H9 (cell line): ENCODE results near the gene PDIA4. TPM values are rescaled to one million over a fixed set of nuclear protein-coding genes. Genes with fewer than 3 reads are reported as not detected.

Experiments
- DNase-seq: peaks from one replicate; pipeline ENCODE4 v3.0.0-alpha.2; 2017
- H2AFZ ChIP-seq: one replicate; pipeline ENCODE4 v1.6.1; 2013; ENCODE audit warnings: mild to moderate bottlenecking, low read length, control low read depth, moderate library complexity
- H2AK5ac ChIP-seq: 2 replicates; pipeline ENCODE4 v1.6.1; 2013; ENCODE audit warnings: low read length, control low read depth, mixed read lengths; ENCODE audit not compliant: insufficient read length
- H2BK120ac ChIP-seq: one replicate; pipeline ENCODE4 v1.6.1; 2013; ENCODE audit warnings: low read depth, mild to moderate bottlenecking, low read length, control low read depth, inconsistent platforms; ENCODE audit not compliant: poor library complexity, severe bottlenecking
- H2BK12ac ChIP-seq: 2 replicates; pipeline ENCODE4 v1.6.1; 2013; ENCODE audit warnings: low read length, control low read depth, mixed read lengths, low read depth; ENCODE audit not compliant: insufficient read length
- H2BK15ac ChIP-seq: 2 replicates; pipeline ENCODE4 v1.6.1; 2013; ENCODE audit warnings: low read depth, low read length, control low read depth
- H2BK20ac ChIP-seq: one replicate; pipeline ENCODE4 v1.6.1; 2013; ENCODE audit warnings: low read depth, mild to moderate bottlenecking, low read length, control low read depth, inconsistent platforms; ENCODE audit not compliant: poor library complexity, severe bottlenecking
- H2BK5ac ChIP-seq: 2 replicates; pipeline ENCODE4 v1.6.1; 2013; ENCODE audit warnings: low read length, control low read depth, mixed read lengths; ENCODE audit not compliant: insufficient read length
- H3K14ac ChIP-seq: 2 replicates; pipeline ENCODE4 v1.6.1; 2013; ENCODE audit warnings: low read length, control low read depth; ENCODE audit not compliant: insufficient read depth
- H3K18ac ChIP-seq: 2 replicates; pipeline ENCODE4 v1.6.1; 2013; ENCODE audit warnings: low read depth, mild to moderate bottlenecking, mixed read lengths, low read length, control low read depth; ENCODE audit not compliant: insufficient read length
- H3K23ac ChIP-seq: 2 replicates; pipeline ENCODE4 v1.6.1; 2013; ENCODE audit warnings: low read length, control low read depth, mixed read lengths, low read depth; ENCODE audit not compliant: insufficient read length
- H3K23me2 ChIP-seq: 2 replicates; pipeline ENCODE4 v1.6.1; 2013; ENCODE audit warnings: low read depth, mild to moderate bottlenecking, mixed read lengths, low read length, control low read depth; ENCODE audit not compliant: insufficient read length, poor library complexity, severe bottlenecking
- H3K27ac ChIP-seq: 2 replicates; pipeline ENCODE4 v1.5.1; 2013; ENCODE audit warnings: low read length, control low read depth, mixed read lengths, low read depth; ENCODE audit not compliant: insufficient read length
- H3K27me3 ChIP-seq: 2 replicates; pipeline ENCODE4 v1.6.1; 2013; ENCODE audit warnings: low read length, control low read depth, inconsistent platforms; ENCODE audit not compliant: insufficient read depth
- H3K4ac ChIP-seq: 2 replicates; pipeline ENCODE4 v1.6.1; 2013; ENCODE audit warnings: low read depth, mild to moderate bottlenecking, control low read depth, inconsistent platforms, low read length, moderate library complexity
- H3K4me1 ChIP-seq: 2 replicates; pipeline ENCODE4 v1.6.1; 2013; ENCODE audit warnings: low read length, control low read depth, inconsistent platforms; ENCODE audit not compliant: insufficient read depth
- H3K4me2 ChIP-seq: 2 replicates; pipeline ENCODE4 v1.6.1; 2013; ENCODE audit warnings: low read length, control low read depth, mixed read lengths; ENCODE audit not compliant: insufficient read length, insufficient read depth
- H3K56ac ChIP-seq: 2 replicates; pipeline ENCODE4 v1.6.1; 2013; ENCODE audit warnings: low read depth, mild to moderate bottlenecking, mixed read lengths, low read length, control low read depth; ENCODE audit not compliant: insufficient read length
- H3K79me1 ChIP-seq: 2 replicates; pipeline ENCODE4 v1.6.1; 2013; ENCODE audit warnings: low read depth, mild to moderate bottlenecking, moderate library complexity, low read length, control low read depth, inconsistent platforms; ENCODE audit not compliant: insufficient read depth, poor library complexity, severe bottlenecking
- H3K79me2 ChIP-seq: 2 replicates; pipeline ENCODE4 v1.6.1; 2013; ENCODE audit warnings: low read length, control low read depth, inconsistent platforms; ENCODE audit not compliant: insufficient read depth
- H3K9ac ChIP-seq: 2 replicates; pipeline ENCODE4 v1.6.1; 2013; ENCODE audit warnings: low read length, control low read depth, mixed read lengths; ENCODE audit not compliant: insufficient read length; ENCODE audit errors: extremely low read depth
- H3K9me3 ChIP-seq: one replicate; pipeline ENCODE4 v1.6.1; 2013; ENCODE audit warnings: low read depth, low read length, inconsistent platforms; ENCODE audit not compliant: control insufficient read depth
- H3T11ph ChIP-seq: one replicate; pipeline ENCODE4 v1.6.1; 2013; ENCODE audit warnings: mild to moderate bottlenecking, low read length, control low read depth, inconsistent platforms
- H4K20me1 ChIP-seq: one replicate; pipeline ENCODE4 v1.6.1; 2013; ENCODE audit not compliant: control insufficient read depth, insufficient read length, insufficient read depth
- H4K5ac ChIP-seq: 2 replicates; pipeline ENCODE4 v1.6.1; 2013; ENCODE audit warnings: low read depth, mild to moderate bottlenecking, mixed read lengths, low read length, control low read depth; ENCODE audit not compliant: insufficient read length
- H4K8ac ChIP-seq: replicated peaks from 2 replicates; pipeline ENCODE4 v1.6.1; 2013; ENCODE audit warnings: low read length, control low read depth, mixed read lengths, low read depth; ENCODE audit not compliant: insufficient read length
- H4K91ac ChIP-seq: 2 replicates; pipeline ENCODE4 v1.6.1; 2013; ENCODE audit warnings: low read depth, mild to moderate bottlenecking, moderate library complexity, mixed read lengths, low read length, control low read depth; ENCODE audit not compliant: insufficient read length
- H3K27ac Mint-ChIP-seq, 3 experiments: 2 replicates in 2 of 3; 3 replicates in 1 of 3; pipeline ENCODE4 v1.8.0; 2020 to 2021; ENCODE audit warnings: mixed read lengths in 3 of 3, mild to moderate bottlenecking in 1 of 3, moderate library complexity in 1 of 3
- H3K27me3 Mint-ChIP-seq: 2 replicates; pipeline ENCODE4 v1.8.0; 2021; ENCODE audit warnings: low read depth, mild to moderate bottlenecking, moderate library complexity, mixed read lengths
- H3K36me3 Mint-ChIP-seq, 3 experiments: 2 replicates in 2 of 3; 3 replicates in 1 of 3; pipeline ENCODE4 v1.8.0; 2020 to 2021; ENCODE audit warnings: low read depth in 3 of 3, mixed read lengths in 3 of 3; ENCODE audit not compliant: insufficient read depth in 1 of 3
- H3K4me1 Mint-ChIP-seq, 2 experiments: 2 replicates each; pipeline ENCODE4 v1.8.0; 2020; ENCODE audit warnings: mixed read lengths in 2 of 2
- H3K4me3 Mint-ChIP-seq, 2 experiments: 2 replicates in 1 of 2; 3 replicates in 1 of 2; pipeline ENCODE4 v1.8.0; 2020 to 2021; ENCODE audit warnings: mild to moderate bottlenecking in 2 of 2, mixed read lengths in 2 of 2, moderate library complexity in 1 of 2
- H3K9me3 Mint-ChIP-seq, 2 experiments: 2 replicates in 1 of 2; 3 replicates in 1 of 2; pipeline ENCODE4 v1.8.0; 2020; ENCODE audit warnings: mild to moderate bottlenecking in 2 of 2, mixed read lengths in 2 of 2, moderate library complexity in 1 of 2
- CTCF ChIP-seq: fragments of 200-600 bp; sonication (generic); conservative IDR thresholded peaks from 3 replicates; pipeline ENCODE4 v1.8.0; 2021; ENCODE audit warnings: antibody characterized with exemption, mild to moderate bottlenecking
- WGBS: extraction: QIAGEN DNeasy Blood & Tissue Kit; methylation state at CpG from one replicate; pipeline ENCODE4 v1.1.7; 2013; ENCODE audit warnings: missing lambda C conversion rate, low lambda C conversion rate, mixed read lengths; ENCODE audit not compliant: insufficient read length; ENCODE audit errors: extremely low coverage; 5-methylcytosine and 5-hydroxymethylcytosine counted together
- total RNA-seq: library from RNA; stranded (reverse); gene quantifications from 2 replicates; pipeline ENCODE4 v1.2.1, GENCODE V29; 2021

Gene PDIA4
- total RNA-seq, 1 experiment from 2014 or later: 217 TPM

- H2BK20ac ChIP-seq: no peak overlapping the region
- no peaks in the 10 kb centered on the region for H3K9me3 ChIP-seq
- H3K79me2 ChIP-seq: no peaks in the 10 kb centered on the region
- H2AFZ ChIP-seq: no peak overlapping the region
- no peak overlapping the region for H4K5ac ChIP-seq
- no peak overlapping the region for H3K56ac ChIP-seq
- H4K91ac ChIP-seq: no peak overlapping the region
- no peak overlapping the region for H3T11ph ChIP-seq
- H3K4me1 Mint-ChIP-seq: peaks cover 2% of the 10 kb centered on the region in 2 experiments; a peak in 1 of 4 replicates
- no peaks in the 10 kb centered on the region for H3K4me1 ChIP-seq
- H2BK15ac ChIP-seq: no peak overlapping the region
- H3K4me2 ChIP-seq: no peak overlapping the region
- H3K27ac Mint-ChIP-seq: peak overlapping the region; percentile 76 to 93 (median 90); a peak in 5 of 7 replicates
- H3K79me1 ChIP-seq: no peaks in the 10 kb centered on the region
- no peak overlapping the region for H3K4ac ChIP-seq
- no peak for DNase-seq
- H3K23me2 ChIP-seq: no peaks in the 10 kb centered on the region
- no peak overlapping the region for H2BK5ac ChIP-seq
- peaks cover 24 to 67% (median 57%) of the 10 kb centered on the region in 3 experiments for H3K36me3 Mint-ChIP-seq
- no peaks in the 10 kb centered on the region for H4K20me1 ChIP-seq
- H4K8ac ChIP-seq: no peak overlapping the region
- no peak overlapping the region for H2BK120ac ChIP-seq
- H2BK12ac ChIP-seq: no peak overlapping the region
- no CpG with 5 or more reads among the region's 4 CpGs for WGBS
- H3K27me3 ChIP-seq: no peaks in the 10 kb centered on the region
- H3K14ac ChIP-seq: no peak overlapping the region
- no peaks in the 10 kb centered on the region for H3K27me3 Mint-ChIP-seq
- H3K9ac ChIP-seq: no peak overlapping the region
- H3K18ac ChIP-seq: no peak overlapping the region
- no peaks in the 10 kb centered on the region for H3K9me3 Mint-ChIP-seq
- H2AK5ac ChIP-seq: no peak overlapping the region
- H3K23ac ChIP-seq: no peak overlapping the region
- no peak overlapping the region; a peak in 1 of 5 replicates for H3K4me3 Mint-ChIP-seq
- no peak for TF ChIP-seq CTCF
- no peak overlapping the region for H3K27ac ChIP-seq
These were observed 44.1 kb upstream of the PDIA4 start for GRCh38 chr7:149072438-149072775.
